ENCODE results near the gene PLXNA2. TPM values are rescaled to one million over a fixed set of nuclear protein-coding genes. Genes with fewer than 3 reads are reported as not detected.

Gene PLXNA2
- total RNA-seq, 6 experiments from 2014 or later = 20.9 to 29.9 (median 28.1) TPM

- peaks cover 4% of the 10 kb centered on the region; the same call in 1 of the 2 replicates for H3K27me3 Mint-ChIP-seq (ENCODE audit: insufficient read depth)
- peaks cover 13% of the 10 kb centered on the region for H3K36me3 Mint-ChIP-seq (ENCODE audit: low read depth)
- peak overlapping the region; percentile 24 for H3K27ac Mint-ChIP-seq
- TF ChIP-seq CTCF (IDR thresholded peaks at IDR 0.05) = no peak
- no peak for DNase-seq
- H3K4me1 Mint-ChIP-seq (ENCODE audit: low read depth) = peaks cover 71% of the 10 kb centered on the region
- H3K9me3 Mint-ChIP-seq = no peaks in the 10 kb centered on the region
- H3K4me3 Mint-ChIP-seq = no peak overlapping the region
Observed at GRCh38 chr1:208167261-208167869, 76.8 kb downstream of the PLXNA2 start.

- H3K9me3 Mint-ChIP-seq = no peaks in the 10 kb centered on the region
- H3K4me1 Mint-ChIP-seq (ENCODE audit: low read depth) = peaks cover 71% of the 10 kb centered on the region
- H3K36me3 Mint-ChIP-seq (ENCODE audit: low read depth) = peaks cover 10% of the 10 kb centered on the region; the same call in 1 of the 2 replicates
- DNase-seq = no peak
- no peak for TF ChIP-seq CTCF (IDR thresholded peaks at IDR 0.05)
- H3K27me3 Mint-ChIP-seq (ENCODE audit: insufficient read depth) = peaks cover 4% of the 10 kb centered on the region; the same call in 1 of the 2 replicates
- H3K27ac Mint-ChIP-seq = peak overlapping the region; percentile 91
- H3K4me3 Mint-ChIP-seq = no peak overlapping the region
Observed at GRCh38 chr1:208166340-208167138, 77.6 kb downstream of the PLXNA2 start.

GRCh38 chr1:208165659-208166058 lies 78.5 kb downstream of the PLXNA2 start:
- H3K27ac Mint-ChIP-seq = peak overlapping the region; percentile 91
- peaks cover 73% of the 10 kb centered on the region for H3K4me1 Mint-ChIP-seq (ENCODE audit: low read depth)
- peak overlapping the region; percentile 25; the same call in 1 of the 2 replicates for H3K4me3 Mint-ChIP-seq
- peak; percentile 46 for DNase-seq
- no peak for TF ChIP-seq CTCF (IDR thresholded peaks at IDR 0.05)
- H3K36me3 Mint-ChIP-seq (ENCODE audit: low read depth) = peaks cover 5% of the 10 kb centered on the region; the same call in 1 of the 2 replicates
- peaks cover 4% of the 10 kb centered on the region; the same call in 1 of the 2 replicates for H3K27me3 Mint-ChIP-seq (ENCODE audit: insufficient read depth)
- H3K9me3 Mint-ChIP-seq = no peaks in the 10 kb centered on the region

GRCh38 chr1:208164609-208165008 lies 79.6 kb downstream of the PLXNA2 start:
- peaks cover 5% of the 10 kb centered on the region; the same call in 1 of the 2 replicates for H3K36me3 Mint-ChIP-seq (ENCODE audit: low read depth)
- no peaks in the 10 kb centered on the region for H3K9me3 Mint-ChIP-seq
- peaks cover 4% of the 10 kb centered on the region; the same call in 1 of the 2 replicates for H3K27me3 Mint-ChIP-seq (ENCODE audit: insufficient read depth)
- no peak overlapping the region for H3K4me3 Mint-ChIP-seq
- no peak overlapping the region; the same call in 1 of the 2 replicates for H3K27ac Mint-ChIP-seq
- no peak for TF ChIP-seq CTCF (IDR thresholded peaks at IDR 0.05)
- H3K4me1 Mint-ChIP-seq (ENCODE audit: low read depth) = peaks cover 75% of the 10 kb centered on the region
- DNase-seq = no peak

GRCh38 chr1:208163539-208163938 lies 80.6 kb downstream of the PLXNA2 start:
- TF ChIP-seq CTCF (IDR thresholded peaks at IDR 0.05) = no peak
- Mint-ChIP-seq H3K9me3 (no peaks in the 10 kb centered on the region), H3K4me1 (ENCODE audit: low read depth) (peaks cover 78% of the 10 kb centered on the region), H3K4me3 (no peak overlapping the region), H3K27ac (peak overlapping the region; percentile 2; the same call in 1 of the 2 replicates), H3K27me3 (ENCODE audit: insufficient read depth) (peaks cover 4% of the 10 kb centered on the region), H3K36me3 (ENCODE audit: low read depth) (peaks cover 5% of the 10 kb centered on the region; the same call in 1 of the 2 replicates)
- DNase-seq = no peak
